ENCODE measurements around the gene WFS1. TPM values are rescaled to one million over a fixed set of nuclear protein-coding genes. Genes with fewer than 3 reads are reported as not detected.

The WFS1 gene
- total RNA-seq, 1 experiment from 2014 or later = 57.1 TPM

DNA sequence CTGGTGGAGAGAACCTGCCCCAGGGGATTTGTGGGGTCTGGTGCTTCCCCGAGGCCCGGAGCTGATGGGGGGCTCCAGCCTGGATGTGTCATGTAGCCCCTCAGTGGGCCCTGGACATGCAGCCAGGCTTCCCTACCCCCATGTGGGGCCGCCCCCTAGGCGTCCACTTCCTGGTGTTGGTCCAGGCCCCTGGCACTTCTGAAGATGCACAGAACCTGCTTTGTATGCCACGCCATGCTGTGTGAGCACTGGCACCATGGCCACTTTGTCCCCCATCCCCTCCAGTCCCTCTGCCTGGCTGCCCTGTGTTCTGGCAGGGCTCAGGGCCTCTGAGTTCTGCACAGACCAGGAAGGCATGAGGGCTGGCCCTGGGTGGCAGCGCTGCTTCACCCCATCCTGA lies 29.2 kb downstream of the WFS1 start:
- POLR2A ChIA-PET (ENCODE audit: unreplicated experiment) = no interaction called here

GRCh38 chr4:6299875-6300274 lies 30.2 kb downstream of the WFS1 start:
- CTCF ChIA-PET = no interaction called here
- Histone ChIP-seq H3K27me3 (ENCODE audit: insufficient read depth, low read depth) (no peaks in the 10 kb centered on the region), H2AFZ (no peak overlapping the region), H3K4me2 (no peak overlapping the region), H3K79me2 (ENCODE audit: low read depth) (no peaks in the 10 kb centered on the region), H3K4me1 (replicated peaks; ENCODE audit: insufficient read depth) (no peaks in the 10 kb centered on the region), H3K27ac (no peak overlapping the region), H3K9me3 (ENCODE audit: insufficient read depth, low read depth) (no peaks in the 10 kb centered on the region), H3K9me2 (ENCODE audit: insufficient read depth) (no peaks in the 10 kb centered on the region), H4K20me1 (ENCODE audit: insufficient read depth) (no peaks in the 10 kb centered on the region), H3K36me3 (ENCODE audit: low read depth) (no peaks in the 10 kb centered on the region), H3K4me3 (no peak overlapping the region), H3F3A (ENCODE audit: insufficient read depth, low read depth) (no peaks in the 10 kb centered on the region)
- intact Hi-C loops (cut with micrococcal nuclease; ENCODE audit: unreplicated experiment) = no loop called here
- no peak for DNase-seq
- no peak for TF ChIP-seq CTCF (conservative IDR thresholded peaks at IDR 0.05)
- TF ChIP-seq EZH2 (IDR thresholded peaks at IDR 0.05; ENCODE audit: low read depth) = no peak
- BruUV-seq (replicated peaks) = no TSS peak
- POLR2A ChIA-PET (ENCODE audit: unreplicated experiment) = no interaction called here

More for the DNA sequence above, 29.2 kb downstream of the WFS1 start:
- H3K36me3 ChIP-seq (ENCODE audit: low read depth) = no peaks in the 10 kb centered on the region
- DNase-seq = no peak
- CTCF ChIA-PET = no interaction called here
- no peaks in the 10 kb centered on the region for H3K4me1 ChIP-seq (replicated peaks; ENCODE audit: insufficient read depth)
- TF ChIP-seq CTCF (conservative IDR thresholded peaks at IDR 0.05) (no peak), EZH2 (IDR thresholded peaks at IDR 0.05; ENCODE audit: low read depth) (no peak)
- no peak overlapping the region for H2AFZ ChIP-seq
- H3K9me2 ChIP-seq (ENCODE audit: insufficient read depth) = no peaks in the 10 kb centered on the region
- H3K27me3 ChIP-seq (ENCODE audit: insufficient read depth, low read depth) = no peaks in the 10 kb centered on the region
- no peaks in the 10 kb centered on the region for H4K20me1 ChIP-seq (ENCODE audit: insufficient read depth)
- no peaks in the 10 kb centered on the region for H3K79me2 ChIP-seq (ENCODE audit: low read depth)
- H3K9me3 ChIP-seq (ENCODE audit: insufficient read depth, low read depth) = no peaks in the 10 kb centered on the region
- intact Hi-C loops (cut with micrococcal nuclease; ENCODE audit: unreplicated experiment) = no loop called here
- no peak overlapping the region for H3K4me3 ChIP-seq
- no peak overlapping the region for H3K4me2 ChIP-seq
- no TSS peak for BruUV-seq (replicated peaks)
- no peaks in the 10 kb centered on the region for H3F3A ChIP-seq (ENCODE audit: insufficient read depth, low read depth)
- H3K27ac ChIP-seq = no peak overlapping the region

DNA sequence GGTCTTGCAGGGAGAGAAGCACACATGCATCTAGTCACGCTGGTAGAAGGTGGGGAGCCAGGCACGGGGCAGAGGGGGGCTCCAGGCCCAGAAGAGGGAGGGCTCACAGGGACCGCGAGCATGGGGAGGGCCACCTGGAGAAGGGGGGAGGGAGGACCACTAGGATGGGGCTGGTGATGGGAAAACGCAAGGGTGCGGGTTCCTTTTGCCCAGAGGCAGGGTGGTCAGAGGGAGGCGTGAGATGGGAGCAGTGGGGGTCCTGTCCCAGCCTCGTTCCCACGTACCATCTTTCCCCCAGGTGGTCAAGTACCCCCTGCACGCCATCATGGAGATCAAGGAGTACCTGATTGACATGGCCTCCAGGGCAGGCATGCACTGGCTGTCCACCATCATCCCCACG lies 30.7 kb downstream of the WFS1 start:
- H3K27me3 ChIP-seq (ENCODE audit: insufficient read depth, low read depth) = no peaks in the 10 kb centered on the region
- no peak overlapping the region for H3K4me2 ChIP-seq
- H4K20me1 ChIP-seq (ENCODE audit: insufficient read depth) = no peaks in the 10 kb centered on the region
- intact Hi-C loops (cut with micrococcal nuclease; ENCODE audit: unreplicated experiment) = no loop called here
- no peak overlapping the region for H3K4me3 ChIP-seq
- no peaks in the 10 kb centered on the region for H3K36me3 ChIP-seq (ENCODE audit: low read depth)
- no peaks in the 10 kb centered on the region for H3K9me3 ChIP-seq (ENCODE audit: insufficient read depth, low read depth)
- no peaks in the 10 kb centered on the region for H3K9me2 ChIP-seq (ENCODE audit: insufficient read depth)
- TF ChIP-seq EZH2 (IDR thresholded peaks at IDR 0.05; ENCODE audit: low read depth) = no peak
- TF ChIP-seq CTCF (conservative IDR thresholded peaks at IDR 0.05) = no peak
- H3K4me1 ChIP-seq (replicated peaks; ENCODE audit: insufficient read depth) = no peaks in the 10 kb centered on the region
- no peak overlapping the region for H3K27ac ChIP-seq
- no peaks in the 10 kb centered on the region for H3F3A ChIP-seq (ENCODE audit: insufficient read depth, low read depth)
- no peak overlapping the region for H2AFZ ChIP-seq
- no TSS peak for BruUV-seq (replicated peaks)
- DNase-seq = no peak
- H3K79me2 ChIP-seq (ENCODE audit: low read depth) = no peaks in the 10 kb centered on the region
- ChIA-PET CTCF (no interaction called here), POLR2A (ENCODE audit: unreplicated experiment) (no interaction called here)
